MCF 10A (cell line): ENCODE data around the gene ABCC8. TPM values are rescaled to one million over a fixed set of nuclear protein-coding genes. Genes with fewer than 3 reads are reported as not detected.
"Not testable (repeated sequence)": the region's sequence is repeated elsewhere in the genome, so short reads cannot be mapped to it uniquely, and the experiment has no call there.

Experiments used
- BruUV-seq: library from RNA; stranded (reverse); fragments of 400-500 nt; replicated peaks from 2 replicates; lab custom pipeline; 2021; lab: Mats Ljungman, UMichigan
- CTCF ChIA-PET: fragments of 300-600 bp; sonication (Branson Sonifier 250); formaldehyde crosslinking; extraction: SDS; loops from one replicate; lab custom pipeline; 2021; ENCODE audit warnings: antibody characterized with exemption, inconsistent platforms; lab: Yijun Ruan, JAX
- POLR2A ChIA-PET: fragments of 300-600, 350-650 bp; sonication (Branson Sonifier 250); formaldehyde crosslinking; extraction: SDS; loops from one replicate; lab custom pipeline; 2020; ENCODE audit warnings: antibody characterized with exemption, inconsistent platforms; lab: Yijun Ruan, JAX
- DNase-seq: peaks from one replicate; pipeline ENCODE4 v3.0.0-alpha.2; 2018; ENCODE audit not compliant: unreplicated experiment
- H3K27ac Mint-ChIP-seq: one replicate; pipeline ENCODE4 v1.8.0; 2022; ENCODE audit warnings: mild to moderate bottlenecking, low read depth, mixed read lengths; ENCODE audit not compliant: unreplicated experiment
- H3K27me3 Mint-ChIP-seq: one replicate; pipeline ENCODE4 v1.8.0; 2022; ENCODE audit warnings: mixed read lengths; ENCODE audit not compliant: insufficient read depth, unreplicated experiment
- H3K36me3 Mint-ChIP-seq: one replicate; pipeline ENCODE4 v1.8.0; 2022; ENCODE audit warnings: mild to moderate bottlenecking, moderate library complexity, mixed read lengths; ENCODE audit not compliant: insufficient read depth, unreplicated experiment
- H3K4me1 Mint-ChIP-seq: one replicate; pipeline ENCODE4 v1.8.0; 2022; ENCODE audit warnings: mixed read lengths; ENCODE audit not compliant: insufficient read depth, unreplicated experiment
- H3K4me3 Mint-ChIP-seq: one replicate; pipeline ENCODE4 v1.8.0; 2022; ENCODE audit warnings: mild to moderate bottlenecking, moderate library complexity, mixed read lengths; ENCODE audit not compliant: unreplicated experiment
- H3K9me3 Mint-ChIP-seq: one replicate; pipeline ENCODE4 v1.8.0; 2022; ENCODE audit warnings: mixed read lengths; ENCODE audit not compliant: unreplicated experiment
- intact Hi-C: fragments of 100-400 bp; cut with micrococcal nuclease; formaldehyde crosslinking; loops from 2 replicates; pipeline ENCODE4 v1.14.1; 2022
- total RNA-seq: library from RNA; stranded (reverse); gene quantifications from 2 replicates; pipeline ENCODE4 v1.2.3, GENCODE V29; 2022
- TF ChIP-seq, protein P1 (sequence below): fragments of 200-600 bp; IDR thresholded peaks from one replicate; pipeline ENCODE4 v1.8.0; 2022; ENCODE audit warnings: antibody characterized with exemption, mild to moderate bottlenecking; ENCODE audit not compliant: unreplicated experiment

The ABCC8 gene
- total RNA-seq, 1 experiment from 2014 or later = not detected

DNA sequence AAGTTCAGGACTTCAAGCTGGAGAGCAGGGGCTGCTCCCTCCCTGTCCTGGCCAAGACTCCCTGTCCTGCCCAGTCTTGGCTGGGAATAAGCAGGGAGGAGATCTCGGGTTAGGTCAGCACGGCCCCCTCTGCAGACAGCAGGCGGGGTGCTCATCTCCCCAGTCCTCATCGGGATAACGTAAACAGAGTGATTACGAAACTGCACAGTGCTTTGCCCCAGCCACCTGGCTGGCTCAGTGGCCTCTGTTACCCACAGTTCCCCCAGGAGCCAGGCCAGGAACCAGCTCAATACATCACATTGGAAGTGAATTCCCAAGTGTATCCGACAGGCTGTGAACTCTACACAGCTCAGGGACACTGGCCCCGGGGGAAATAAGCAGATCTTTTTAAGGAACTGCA, 45.5 kb downstream of the ABCC8 start:
- intact Hi-C loops = no loop called here
- H3K9me3 Mint-ChIP-seq = no peaks in the 10 kb centered on the region
- TF ChIP-seq, protein P1, sequence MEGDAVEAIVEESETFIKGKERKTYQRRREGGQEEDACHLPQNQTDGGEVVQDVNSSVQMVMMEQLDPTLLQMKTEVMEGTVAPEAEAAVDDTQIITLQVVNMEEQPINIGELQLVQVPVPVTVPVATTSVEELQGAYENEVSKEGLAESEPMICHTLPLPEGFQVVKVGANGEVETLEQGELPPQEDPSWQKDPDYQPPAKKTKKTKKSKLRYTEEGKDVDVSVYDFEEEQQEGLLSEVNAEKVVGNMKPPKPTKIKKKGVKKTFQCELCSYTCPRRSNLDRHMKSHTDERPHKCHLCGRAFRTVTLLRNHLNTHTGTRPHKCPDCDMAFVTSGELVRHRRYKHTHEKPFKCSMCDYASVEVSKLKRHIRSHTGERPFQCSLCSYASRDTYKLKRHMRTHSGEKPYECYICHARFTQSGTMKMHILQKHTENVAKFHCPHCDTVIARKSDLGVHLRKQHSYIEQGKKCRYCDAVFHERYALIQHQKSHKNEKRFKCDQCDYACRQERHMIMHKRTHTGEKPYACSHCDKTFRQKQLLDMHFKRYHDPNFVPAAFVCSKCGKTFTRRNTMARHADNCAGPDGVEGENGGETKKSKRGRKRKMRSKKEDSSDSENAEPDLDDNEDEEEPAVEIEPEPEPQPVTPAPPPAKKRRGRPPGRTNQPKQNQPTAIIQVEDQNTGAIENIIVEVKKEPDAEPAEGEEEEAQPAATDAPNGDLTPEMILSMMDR = no peak
- H3K4me3 Mint-ChIP-seq = no peak overlapping the region
- ChIA-PET POLR2A (no interaction called here), CTCF (interaction anchor here (0.6 to 1.1 kb wide), 2 partner anchors 50 to 89 kb away, joined by 3 to 5 read pairs; no protein-coding TSS in a partner anchor)
- no peak for DNase-seq
- BruUV-seq = no TSS peak
- no peaks in the 10 kb centered on the region for H3K36me3 Mint-ChIP-seq
- H3K4me1 Mint-ChIP-seq = no peaks in the 10 kb centered on the region
- peaks cover 13% of the 10 kb centered on the region for H3K27me3 Mint-ChIP-seq
- H3K27ac Mint-ChIP-seq = no peak overlapping the region

- ChIA-PET CTCF (interaction anchor here (0.6 to 1.3 kb wide), 4 partner anchors 10 to 80 kb away, joined by 3 to 4 read pairs (median 4); no protein-coding TSS in a partner anchor), POLR2A (no interaction called here)
Observed at GRCh38 chr11:17430616-17431015, 46.0 kb downstream of the ABCC8 start.

GRCh38 chr11:17428925-17429324, 47.7 kb downstream of the ABCC8 start:
- no peak for DNase-seq
- H3K36me3 Mint-ChIP-seq = no peaks in the 10 kb centered on the region
- H3K9me3 Mint-ChIP-seq = no peaks in the 10 kb centered on the region
- H3K27ac Mint-ChIP-seq = no peak overlapping the region
- no TSS peak for BruUV-seq
- TF ChIP-seq, protein P1 = no peak
- no peak overlapping the region for H3K4me3 Mint-ChIP-seq
- ChIA-PET POLR2A (no interaction called here), CTCF (interaction anchor here (1.0 to 1.2 kb wide), 3 partner anchors 11 to 40 kb away, joined by 3 read pairs; partner anchors contain the start of gene KCNJ11)
- no peaks in the 10 kb centered on the region for H3K4me1 Mint-ChIP-seq
- intact Hi-C loops = no loop called here
- peaks cover 13% of the 10 kb centered on the region for H3K27me3 Mint-ChIP-seq

More at GRCh38 chr11:17430616-17431015, 46.0 kb downstream of the ABCC8 start:
- TF ChIP-seq, protein P1 = no peak
- BruUV-seq = no TSS peak
- intact Hi-C loops = no loop called here
- DNase-seq = no peak
- H3K36me3 Mint-ChIP-seq = no peaks in the 10 kb centered on the region
- peaks cover 13% of the 10 kb centered on the region for H3K27me3 Mint-ChIP-seq
- H3K4me1 Mint-ChIP-seq = no peaks in the 10 kb centered on the region
- no peaks in the 10 kb centered on the region for H3K9me3 Mint-ChIP-seq
- H3K27ac Mint-ChIP-seq = no peak overlapping the region
- H3K4me3 Mint-ChIP-seq = no peak overlapping the region

GRCh38 chr11:17428261-17428660, 48.4 kb downstream of the ABCC8 start:
- H3K27me3 Mint-ChIP-seq = peaks cover 15% of the 10 kb centered on the region
- intact Hi-C loops = no loop called here
- ChIA-PET POLR2A (no interaction called here), CTCF (interaction anchor here (0.6 to 1.2 kb wide), 2 partner anchors 20 to 524 kb away, joined by 3 read pairs; no protein-coding TSS in a partner anchor)
- BruUV-seq = no TSS peak
- no peaks in the 10 kb centered on the region for H3K9me3 Mint-ChIP-seq
- no peaks in the 10 kb centered on the region for H3K36me3 Mint-ChIP-seq
- no peak overlapping the region for H3K4me3 Mint-ChIP-seq
- H3K4me1 Mint-ChIP-seq = no peaks in the 10 kb centered on the region
- no peak overlapping the region for H3K27ac Mint-ChIP-seq
- no peak for DNase-seq
- TF ChIP-seq, protein P1 = no peak

DNA sequence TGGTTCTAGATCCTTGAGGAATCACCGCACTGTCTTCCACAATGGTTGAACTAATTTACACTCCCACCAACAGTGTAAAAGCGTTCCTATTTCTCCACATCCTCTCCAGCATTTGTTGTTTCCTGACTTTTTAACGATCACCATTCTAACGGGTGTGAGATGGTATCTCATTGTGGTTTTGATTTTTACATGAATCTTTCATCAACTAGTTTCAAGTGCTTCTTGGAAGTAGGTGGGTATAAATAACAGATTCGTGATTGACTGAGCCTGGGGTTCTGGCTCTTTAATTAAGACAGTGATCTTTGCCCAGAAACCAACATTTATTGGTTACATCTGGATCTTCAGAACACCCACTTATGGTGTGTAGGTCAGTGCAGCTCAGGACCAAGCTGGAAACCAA, 50.4 kb downstream of the ABCC8 start:
- intact Hi-C loops, CTCF ChIA-PET, DNase-seq, POLR2A ChIA-PET, BruUV-seq, H3K36me3 Mint-ChIP-seq, H3K4me1 Mint-ChIP-seq, H3K9me3 Mint-ChIP-seq, H3K4me3 Mint-ChIP-seq, H3K27ac Mint-ChIP-seq: not testable (repeated sequence)
- peaks cover 35% of the 10 kb centered on the region for H3K27me3 Mint-ChIP-seq
